ENCODE measurements around the gene SESN2. TPM values are rescaled to one million over a fixed set of nuclear protein-coding genes. Genes with fewer than 3 reads are reported as not detected.
A peak's percentile ranks its signal among the peaks of the same experiment; 100 is the strongest.

Gene SESN2
- total RNA-seq, 4 donors from 2014 or later: 13.2 to 20.4 (median 13.8) TPM

DNA sequence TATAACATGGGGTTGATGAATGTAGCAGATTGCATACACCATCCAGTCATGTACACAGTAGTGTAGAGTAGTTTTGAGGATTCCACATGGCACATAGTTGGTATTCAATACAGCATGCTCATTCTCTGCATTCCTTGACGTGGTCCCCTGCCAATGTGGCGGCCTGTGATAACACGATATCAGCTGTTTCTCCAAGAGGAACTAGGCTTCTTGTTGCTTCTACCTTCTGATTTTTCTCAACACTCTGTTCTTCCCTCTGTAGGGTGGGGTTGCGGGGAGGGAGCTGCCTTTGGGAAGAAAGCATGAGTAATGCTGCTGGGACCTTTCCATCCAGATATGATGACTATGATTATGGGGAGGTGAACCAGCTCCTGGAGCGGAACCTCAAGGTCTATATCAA is 19.4 kb downstream of the SESN2 start:
- DNase-seq (ENCODE audit: low spot score): no peak
- TF ChIP-seq, protein P1, sequence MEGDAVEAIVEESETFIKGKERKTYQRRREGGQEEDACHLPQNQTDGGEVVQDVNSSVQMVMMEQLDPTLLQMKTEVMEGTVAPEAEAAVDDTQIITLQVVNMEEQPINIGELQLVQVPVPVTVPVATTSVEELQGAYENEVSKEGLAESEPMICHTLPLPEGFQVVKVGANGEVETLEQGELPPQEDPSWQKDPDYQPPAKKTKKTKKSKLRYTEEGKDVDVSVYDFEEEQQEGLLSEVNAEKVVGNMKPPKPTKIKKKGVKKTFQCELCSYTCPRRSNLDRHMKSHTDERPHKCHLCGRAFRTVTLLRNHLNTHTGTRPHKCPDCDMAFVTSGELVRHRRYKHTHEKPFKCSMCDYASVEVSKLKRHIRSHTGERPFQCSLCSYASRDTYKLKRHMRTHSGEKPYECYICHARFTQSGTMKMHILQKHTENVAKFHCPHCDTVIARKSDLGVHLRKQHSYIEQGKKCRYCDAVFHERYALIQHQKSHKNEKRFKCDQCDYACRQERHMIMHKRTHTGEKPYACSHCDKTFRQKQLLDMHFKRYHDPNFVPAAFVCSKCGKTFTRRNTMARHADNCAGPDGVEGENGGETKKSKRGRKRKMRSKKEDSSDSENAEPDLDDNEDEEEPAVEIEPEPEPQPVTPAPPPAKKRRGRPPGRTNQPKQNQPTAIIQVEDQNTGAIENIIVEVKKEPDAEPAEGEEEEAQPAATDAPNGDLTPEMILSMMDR (IDR thresholded peaks at IDR 0.05): no peak

DNA sequence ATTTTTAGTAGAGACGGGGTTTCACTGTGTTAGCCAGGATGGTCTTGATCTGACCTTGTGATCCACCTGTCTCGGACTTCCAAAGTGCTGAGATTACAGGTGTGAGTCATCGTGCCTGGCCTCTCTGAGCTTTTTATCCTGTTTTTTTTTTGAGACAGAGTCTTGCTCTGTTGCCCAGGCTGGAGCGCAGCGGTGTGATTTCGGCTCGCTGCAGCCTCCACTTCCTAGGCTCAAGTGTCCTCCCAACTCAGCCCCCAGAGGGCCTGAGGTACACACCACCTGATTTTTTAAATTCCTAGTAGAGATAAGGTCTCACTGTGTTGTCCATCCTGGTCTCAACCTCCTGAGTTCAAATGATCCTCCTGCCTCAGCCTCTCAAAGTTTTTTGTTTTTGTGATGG is 20.4 kb downstream of the SESN2 start:
- no peak for DNase-seq (ENCODE audit: low spot score)
- ATAC-seq (ENCODE audit: low FRiP score): no peak
- TF ChIP-seq, protein P1 (IDR thresholded peaks at IDR 0.05): no peak

More for the DNA sequence above, 19.4 kb downstream of the SESN2 start:
- no peak for ATAC-seq (ENCODE audit: low FRiP score)

DNA sequence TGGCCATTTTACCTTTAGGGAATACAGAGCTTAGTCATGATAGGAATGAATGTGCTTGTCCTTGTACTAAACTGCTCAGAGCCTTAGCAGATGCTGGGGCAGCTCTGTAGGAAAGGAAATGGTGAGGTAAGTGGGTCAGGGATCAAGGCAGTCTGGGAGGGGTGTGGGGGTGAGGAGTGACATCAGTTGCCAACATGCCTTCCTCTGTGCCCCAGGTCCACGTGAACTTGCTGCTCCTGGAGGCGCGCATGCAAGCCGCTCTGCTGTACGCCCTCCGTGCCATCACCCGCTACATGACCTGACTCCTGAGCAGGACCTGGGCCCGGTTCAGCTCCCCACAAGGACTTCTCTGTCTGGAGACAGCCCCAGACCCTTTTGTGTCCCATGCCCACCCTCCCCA is 21.2 kb downstream of the SESN2 start:
- DNase-seq (ENCODE audit: low spot score) (no peak), ATAC-seq (ENCODE audit: low FRiP score) (peak; percentile 52)
- TF ChIP-seq, protein P1 (IDR thresholded peaks at IDR 0.05): no peak

DNA sequence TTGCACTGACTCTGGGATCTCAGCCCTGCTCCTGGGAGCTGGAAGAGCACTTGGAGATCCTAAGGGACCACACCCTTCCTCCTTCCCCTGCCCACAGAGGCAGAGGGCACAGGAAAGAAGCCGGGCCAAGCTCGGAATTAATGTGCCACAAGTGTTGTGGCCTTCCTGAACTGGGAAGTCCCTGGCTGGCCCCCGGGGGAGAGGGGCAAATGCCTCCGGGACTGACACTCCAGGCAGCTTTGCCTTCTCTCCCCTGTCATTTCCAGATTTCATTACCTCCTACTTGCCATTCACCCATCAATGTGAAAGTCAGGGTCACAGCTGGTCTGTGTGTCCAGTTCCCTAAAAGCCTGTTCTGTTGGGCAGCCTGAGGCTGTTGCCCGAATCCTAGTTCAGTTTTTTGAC is 21.7 kb downstream of the SESN2 start:
- TF ChIP-seq, protein P1 (IDR thresholded peaks at IDR 0.05): no peak
- DNase-seq (ENCODE audit: low spot score): no peak

DNA sequence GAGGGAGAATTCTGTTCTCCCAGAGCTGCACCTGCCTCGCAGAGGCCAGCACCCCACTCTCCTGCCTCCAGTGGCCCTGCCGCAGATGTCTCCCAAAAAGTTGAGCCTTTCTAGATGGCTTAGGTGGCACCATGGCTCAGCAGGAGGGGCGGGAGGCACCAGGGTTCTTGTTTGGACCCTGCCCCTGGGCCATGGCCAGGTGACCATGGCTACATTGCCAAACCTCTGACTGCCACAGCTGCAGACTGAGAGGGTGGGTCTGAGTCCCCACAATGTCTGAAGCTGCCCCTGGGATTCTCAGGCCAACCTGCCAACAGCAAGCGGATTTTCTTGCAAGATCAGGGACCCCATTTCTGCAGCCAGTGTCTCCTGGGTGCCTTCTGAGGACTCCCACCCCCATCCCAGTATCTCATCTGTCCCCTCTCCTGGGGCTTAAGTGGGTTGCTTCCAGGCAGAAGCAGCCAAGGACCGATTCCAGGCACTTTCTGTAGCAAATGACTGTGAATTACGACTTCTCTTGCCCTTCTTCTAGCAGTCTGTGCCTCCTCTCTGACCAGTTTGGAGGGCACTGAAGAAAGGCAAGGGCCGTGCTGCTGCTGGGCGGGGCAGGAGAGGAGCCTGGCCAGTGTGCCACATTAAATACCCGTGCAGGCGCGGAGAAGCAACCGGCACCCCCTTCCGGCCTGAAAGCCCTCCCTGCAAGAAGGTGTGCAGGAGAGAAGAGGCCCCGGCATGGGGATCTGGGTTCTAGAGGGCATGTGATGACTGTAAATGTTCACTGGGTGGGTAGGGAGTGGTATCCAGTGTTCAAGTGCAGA is 22.5 kb downstream of the SESN2 start:
- ATAC-seq (ENCODE audit: low FRiP score) (no peak), DNase-seq (ENCODE audit: low spot score) (no peak)
- TF ChIP-seq, protein P1 (IDR thresholded peaks at IDR 0.05): no peak

More for the DNA sequence above, 21.7 kb downstream of the SESN2 start:
- ATAC-seq (ENCODE audit: low FRiP score): peak; percentile 22

DNA sequence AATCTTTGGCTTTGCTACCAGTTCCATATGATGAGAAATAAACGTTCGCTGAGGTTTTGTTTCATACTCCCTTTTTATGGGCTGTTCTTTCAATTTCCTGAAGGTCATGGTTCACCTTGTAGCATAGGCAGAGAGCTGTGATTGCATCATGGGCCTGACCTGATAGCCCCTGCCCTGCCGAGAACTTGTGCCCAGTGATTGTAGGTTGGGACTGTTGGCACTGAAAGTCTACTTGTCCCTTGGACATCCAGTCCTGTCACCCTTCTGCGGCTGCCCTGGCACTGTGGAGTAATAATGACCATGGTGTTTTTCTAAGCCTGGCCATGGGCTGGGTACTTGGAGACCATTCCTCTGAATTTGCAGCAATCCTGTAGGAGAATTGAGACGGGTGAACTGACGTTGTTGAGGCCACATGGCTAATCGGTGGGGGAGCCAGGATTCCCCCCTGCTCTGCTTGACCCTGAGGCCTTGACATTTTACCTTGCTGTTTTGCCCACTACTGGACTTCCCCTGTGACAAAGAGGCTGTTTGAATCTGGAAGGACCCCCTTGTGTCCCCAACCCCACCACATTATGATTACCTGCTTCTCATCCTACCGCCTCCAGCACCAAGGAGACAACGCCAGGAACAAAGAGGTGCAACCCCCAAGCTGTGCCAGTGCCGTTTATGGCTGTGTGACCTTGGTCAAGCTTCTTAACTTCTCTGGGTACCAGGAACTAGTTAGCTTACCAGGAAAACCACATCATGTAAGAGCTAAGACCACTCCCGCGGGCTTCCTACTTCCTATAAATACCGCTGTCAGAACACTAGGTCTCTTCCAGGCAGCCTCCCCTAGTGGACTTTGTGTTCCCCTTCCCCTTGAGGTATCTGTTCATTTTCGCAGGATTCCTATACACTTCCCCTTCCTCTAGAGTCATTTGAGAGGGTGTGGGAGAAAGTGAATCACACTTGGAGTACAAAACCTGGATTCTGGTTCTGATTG is 23.4 kb downstream of the SESN2 start:
- DNase-seq (ENCODE audit: low spot score) (no peak), ATAC-seq (ENCODE audit: low FRiP score) (no peak)
- TF ChIP-seq, protein P1 (IDR thresholded peaks at IDR 0.05): no peak
